Neural cell (in vitro differentiated cells): ENCODE data around the gene ROBO4.
A peak's percentile ranks its signal among the peaks of the same experiment; 100 is the strongest.

Source experiments
- EP300 ChIP-seq: fragments of 450-650 bp; conservative IDR thresholded peaks from 2 replicates; pipeline ENCODE4 v1.6.1; 2014; ENCODE audit warnings: antibody characterized with exemption, mild to moderate bottlenecking, moderate library complexity; ENCODE audit not compliant: poor library complexity, severe bottlenecking
- EZH2 ChIP-seq: fragments of 200-600, 300-800 bp; shearing (Covaris generic), sonication (generic); IDR thresholded peaks from 2 replicates; pipeline ENCODE4 v1.6.1; 2014; ENCODE audit warnings: antibody characterized with exemption, low read length, borderline replicate concordance, mild to moderate bottlenecking; ENCODE audit not compliant: insufficient read depth, poor library complexity, severe bottlenecking
- POLR2AphosphoS5 ChIP-seq: IDR thresholded peaks from 2 replicates; pipeline ENCODE4 v1.6.1; 2012
- RAD21 ChIP-seq: fragments of 450-650 bp; conservative IDR thresholded peaks from 2 replicates; pipeline ENCODE4 v1.6.1; 2014; ENCODE audit warnings: antibody characterized with exemption, mild to moderate bottlenecking, moderate library complexity
- TF ChIP-seq, protein P1 (sequence below): fragments of 450-650 bp; IDR thresholded peaks from 2 replicates; pipeline ENCODE4 v1.5.1; 2014; ENCODE audit warnings: antibody characterized with exemption, mild to moderate bottlenecking, moderate library complexity; ENCODE audit not compliant: poor library complexity, severe bottlenecking

DNA sequence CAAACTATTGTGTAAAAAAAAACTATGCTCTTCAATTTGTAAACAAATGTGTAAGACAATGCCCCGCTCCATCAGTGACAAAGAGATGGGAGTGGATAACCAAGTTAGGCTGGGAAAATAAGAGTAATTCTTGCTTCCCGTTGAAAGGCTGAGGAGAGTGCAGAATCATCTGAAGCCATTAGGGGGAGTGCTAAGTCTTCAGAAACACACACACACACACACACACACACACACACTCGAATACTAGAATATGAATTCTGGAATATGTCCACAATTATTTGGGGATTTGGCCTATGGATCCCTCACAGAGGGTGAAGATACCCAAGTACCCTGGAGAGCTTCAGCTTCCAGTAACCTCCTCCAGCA lies 60.2 kb downstream of the ROBO4 start:
- no peak for TF ChIP-seq EP300
- no peak for TF ChIP-seq POLR2AphosphoS5
- TF ChIP-seq RAD21: peak; percentile 1
- TF ChIP-seq, protein P1, sequence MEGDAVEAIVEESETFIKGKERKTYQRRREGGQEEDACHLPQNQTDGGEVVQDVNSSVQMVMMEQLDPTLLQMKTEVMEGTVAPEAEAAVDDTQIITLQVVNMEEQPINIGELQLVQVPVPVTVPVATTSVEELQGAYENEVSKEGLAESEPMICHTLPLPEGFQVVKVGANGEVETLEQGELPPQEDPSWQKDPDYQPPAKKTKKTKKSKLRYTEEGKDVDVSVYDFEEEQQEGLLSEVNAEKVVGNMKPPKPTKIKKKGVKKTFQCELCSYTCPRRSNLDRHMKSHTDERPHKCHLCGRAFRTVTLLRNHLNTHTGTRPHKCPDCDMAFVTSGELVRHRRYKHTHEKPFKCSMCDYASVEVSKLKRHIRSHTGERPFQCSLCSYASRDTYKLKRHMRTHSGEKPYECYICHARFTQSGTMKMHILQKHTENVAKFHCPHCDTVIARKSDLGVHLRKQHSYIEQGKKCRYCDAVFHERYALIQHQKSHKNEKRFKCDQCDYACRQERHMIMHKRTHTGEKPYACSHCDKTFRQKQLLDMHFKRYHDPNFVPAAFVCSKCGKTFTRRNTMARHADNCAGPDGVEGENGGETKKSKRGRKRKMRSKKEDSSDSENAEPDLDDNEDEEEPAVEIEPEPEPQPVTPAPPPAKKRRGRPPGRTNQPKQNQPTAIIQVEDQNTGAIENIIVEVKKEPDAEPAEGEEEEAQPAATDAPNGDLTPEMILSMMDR: peak; percentile 60
- no peak for TF ChIP-seq EZH2
